ENCODE results near the gene UBA5.

The UBA5 gene

DNA sequence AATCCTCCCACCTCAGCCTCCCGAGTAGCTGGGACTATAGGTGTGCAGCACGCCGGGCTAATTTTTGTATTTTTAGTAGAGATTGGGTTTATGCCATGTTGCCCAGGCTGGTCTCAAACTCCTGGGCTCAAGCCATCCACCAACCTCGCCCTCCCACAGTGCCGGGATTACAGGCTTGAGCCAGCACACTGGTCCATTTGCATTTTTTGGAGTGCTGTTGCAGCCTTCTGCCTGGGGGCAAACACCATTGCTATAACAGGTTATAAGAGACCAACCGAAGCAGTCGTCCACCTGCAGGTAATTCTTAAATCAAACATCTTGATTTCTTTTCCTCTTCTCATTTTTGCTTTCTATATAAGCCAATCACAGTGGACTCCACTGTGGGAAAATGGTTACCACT lies 35.3 kb upstream of the UBA5 start:
- DNase-seq (ENCODE audit: low read depth), result no peak
- no peak overlapping the region for H3K4me3 ChIP-seq (ENCODE audit: low read depth, low read length)
- TF ChIP-seq, protein P1, sequence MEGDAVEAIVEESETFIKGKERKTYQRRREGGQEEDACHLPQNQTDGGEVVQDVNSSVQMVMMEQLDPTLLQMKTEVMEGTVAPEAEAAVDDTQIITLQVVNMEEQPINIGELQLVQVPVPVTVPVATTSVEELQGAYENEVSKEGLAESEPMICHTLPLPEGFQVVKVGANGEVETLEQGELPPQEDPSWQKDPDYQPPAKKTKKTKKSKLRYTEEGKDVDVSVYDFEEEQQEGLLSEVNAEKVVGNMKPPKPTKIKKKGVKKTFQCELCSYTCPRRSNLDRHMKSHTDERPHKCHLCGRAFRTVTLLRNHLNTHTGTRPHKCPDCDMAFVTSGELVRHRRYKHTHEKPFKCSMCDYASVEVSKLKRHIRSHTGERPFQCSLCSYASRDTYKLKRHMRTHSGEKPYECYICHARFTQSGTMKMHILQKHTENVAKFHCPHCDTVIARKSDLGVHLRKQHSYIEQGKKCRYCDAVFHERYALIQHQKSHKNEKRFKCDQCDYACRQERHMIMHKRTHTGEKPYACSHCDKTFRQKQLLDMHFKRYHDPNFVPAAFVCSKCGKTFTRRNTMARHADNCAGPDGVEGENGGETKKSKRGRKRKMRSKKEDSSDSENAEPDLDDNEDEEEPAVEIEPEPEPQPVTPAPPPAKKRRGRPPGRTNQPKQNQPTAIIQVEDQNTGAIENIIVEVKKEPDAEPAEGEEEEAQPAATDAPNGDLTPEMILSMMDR (IDR thresholded peaks at IDR 0.05; ENCODE audit: low read depth, low read length), result no peak

DNA sequence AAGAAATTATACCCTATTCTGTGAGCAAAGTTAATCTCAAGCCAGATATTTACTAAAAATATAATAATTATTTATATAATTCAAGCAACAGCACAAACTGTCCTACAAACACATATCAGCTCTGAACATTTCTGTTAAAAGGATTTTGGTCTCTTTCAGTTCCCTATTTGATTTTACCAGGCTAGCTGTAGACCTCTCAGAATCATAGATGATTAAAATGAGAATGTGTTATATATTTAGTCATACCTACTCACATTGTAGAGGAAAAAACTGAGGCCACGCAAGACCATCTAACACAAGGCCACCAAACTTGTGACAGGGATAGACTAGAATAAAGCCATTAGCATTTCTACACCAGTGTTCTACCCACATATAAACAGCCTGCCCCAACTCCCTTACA lies 34.5 kb upstream of the UBA5 start:
- DNase-seq (ENCODE audit: low read depth), result no peak
- TF ChIP-seq, protein P1 (IDR thresholded peaks at IDR 0.05; ENCODE audit: low read depth, low read length), result no peak
- no peak for TF ChIP-seq MYC (IDR thresholded peaks at IDR 0.05; ENCODE audit: low read depth, low read length)
- TF ChIP-seq POLR2A (IDR thresholded peaks at IDR 0.05; ENCODE audit: extremely low read depth, insufficient read length), result no peak
- TF ChIP-seq, protein P2, sequence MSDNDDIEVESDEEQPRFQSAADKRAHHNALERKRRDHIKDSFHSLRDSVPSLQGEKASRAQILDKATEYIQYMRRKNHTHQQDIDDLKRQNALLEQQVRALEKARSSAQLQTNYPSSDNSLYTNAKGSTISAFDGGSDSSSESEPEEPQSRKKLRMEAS (IDR thresholded peaks at IDR 0.05; ENCODE audit: low read depth, low read length), result no peak
- H3K4me3 ChIP-seq (ENCODE audit: low read depth, low read length), result no peak overlapping the region

DNA sequence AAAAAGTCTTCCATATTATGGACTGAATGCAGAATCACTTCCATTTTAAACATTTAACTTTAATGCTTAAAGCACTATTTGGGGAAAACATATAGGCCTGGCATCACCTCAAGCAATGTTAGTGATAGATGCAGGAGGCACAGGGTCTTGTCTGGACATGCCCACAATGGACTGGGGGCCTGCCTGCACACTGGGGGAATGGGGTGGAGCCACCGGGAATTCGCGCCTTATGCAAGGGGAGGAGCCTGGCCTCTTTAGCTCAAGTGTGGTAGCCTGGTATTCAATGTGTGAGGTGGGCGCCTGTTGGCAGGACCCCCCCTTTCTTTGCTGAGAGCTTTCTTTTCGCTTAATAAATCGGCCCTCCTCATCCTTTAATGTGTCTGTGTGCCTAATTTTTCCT lies 33.2 kb upstream of the UBA5 start:
- DNase-seq (ENCODE audit: low read depth), result no peak
- no peak overlapping the region for H3K4me3 ChIP-seq (ENCODE audit: low read depth, low read length)
- TF ChIP-seq, protein P2 (IDR thresholded peaks at IDR 0.05; ENCODE audit: low read depth, low read length), result no peak
- TF ChIP-seq POLR2A (IDR thresholded peaks at IDR 0.05; ENCODE audit: extremely low read depth, insufficient read length) (no peak), MYC (IDR thresholded peaks at IDR 0.05; ENCODE audit: low read depth, low read length) (no peak)
- TF ChIP-seq, protein P1 (IDR thresholded peaks at IDR 0.05; ENCODE audit: low read depth, low read length), result no peak

DNA sequence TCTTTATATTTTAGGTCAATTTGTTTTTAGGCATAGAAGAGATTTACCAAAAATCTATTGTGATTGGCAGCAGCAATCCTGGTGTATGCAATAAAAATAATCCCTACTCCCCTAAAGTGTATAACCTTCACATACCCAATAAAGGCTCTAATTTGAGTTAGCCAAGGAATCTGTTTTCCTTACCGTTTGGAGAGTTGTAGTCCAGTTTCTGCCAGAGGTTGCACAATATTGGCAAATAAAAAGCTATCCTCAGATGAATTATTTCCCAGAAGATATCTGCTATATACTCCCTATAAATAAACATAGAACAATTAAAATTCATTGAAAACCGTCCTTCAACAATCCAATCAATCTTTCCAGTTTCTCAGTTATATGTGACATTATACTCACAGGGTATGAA lies 32.0 kb upstream of the UBA5 start:
- no peak for DNase-seq (ENCODE audit: low read depth)
- H3K4me3 ChIP-seq (ENCODE audit: low read depth, low read length), result no peak overlapping the region
- TF ChIP-seq, protein P2 (IDR thresholded peaks at IDR 0.05; ENCODE audit: low read depth, low read length), result no peak
- TF ChIP-seq POLR2A (IDR thresholded peaks at IDR 0.05; ENCODE audit: extremely low read depth, insufficient read length) (no peak), MYC (IDR thresholded peaks at IDR 0.05; ENCODE audit: low read depth, low read length) (no peak)
- TF ChIP-seq, protein P1 (IDR thresholded peaks at IDR 0.05; ENCODE audit: low read depth, low read length), result no peak

DNA sequence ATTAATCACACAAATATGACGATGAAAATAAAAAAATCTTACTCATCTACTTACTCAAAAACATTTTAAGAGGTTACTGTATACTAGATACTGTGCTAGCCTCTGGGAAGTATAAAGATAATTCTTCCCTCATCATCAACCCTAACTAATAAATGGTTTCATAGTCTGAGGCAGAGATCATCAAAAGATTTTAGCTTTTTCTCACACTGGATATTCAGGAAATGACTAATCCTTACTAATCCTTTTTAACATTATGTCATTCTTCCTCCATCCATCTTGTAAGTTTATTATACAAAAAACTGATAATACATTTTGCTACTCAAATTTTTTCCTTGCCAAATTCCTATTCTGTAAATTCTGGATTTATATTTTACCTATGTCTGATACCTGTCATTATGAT lies 30.2 kb upstream of the UBA5 start:
- TF ChIP-seq, protein P1 (IDR thresholded peaks at IDR 0.05; ENCODE audit: low read depth, low read length), result no peak
- TF ChIP-seq, protein P2 (IDR thresholded peaks at IDR 0.05; ENCODE audit: low read depth, low read length), result no peak
- TF ChIP-seq POLR2A (IDR thresholded peaks at IDR 0.05; ENCODE audit: extremely low read depth, insufficient read length) (no peak), MYC (IDR thresholded peaks at IDR 0.05; ENCODE audit: low read depth, low read length) (no peak)
- DNase-seq (ENCODE audit: low read depth), result no peak
- H3K4me3 ChIP-seq (ENCODE audit: low read depth, low read length), result no peak overlapping the region

DNA sequence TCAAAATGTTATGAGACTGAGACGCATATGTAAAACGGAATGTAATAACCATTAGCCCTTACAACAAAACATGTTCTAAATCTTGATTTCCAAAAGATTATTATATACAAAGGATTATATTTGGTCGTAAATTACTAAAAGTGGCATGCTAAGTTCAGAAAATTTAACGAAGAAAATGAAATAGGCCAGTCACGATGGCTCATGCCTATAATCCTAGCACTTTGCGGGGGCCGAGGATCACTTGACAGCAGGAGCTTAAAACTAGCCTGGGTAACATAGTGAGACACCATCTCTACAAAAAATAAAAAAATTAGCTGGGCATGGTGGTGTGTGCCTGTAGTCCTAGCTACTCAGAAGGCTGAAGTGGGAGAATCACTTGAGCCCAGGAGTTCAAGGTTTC lies 29.5 kb upstream of the UBA5 start:
- no peak for TF ChIP-seq POLR2A (IDR thresholded peaks at IDR 0.05; ENCODE audit: extremely low read depth, insufficient read length)
- TF ChIP-seq, protein P1 (IDR thresholded peaks at IDR 0.05; ENCODE audit: low read depth, low read length), result no peak
- TF ChIP-seq, protein P2 (IDR thresholded peaks at IDR 0.05; ENCODE audit: low read depth, low read length), result no peak
- TF ChIP-seq MYC (IDR thresholded peaks at IDR 0.05; ENCODE audit: low read depth, low read length), result no peak
- H3K4me3 ChIP-seq (ENCODE audit: low read depth, low read length), result no peak overlapping the region

More for the DNA sequence above, 29.5 kb upstream of the UBA5 start:
- no peak for DNase-seq (ENCODE audit: low read depth)
